H1 (cell line): ENCODE results near the gene PTPRT. TPM values are rescaled to one million over a fixed set of nuclear protein-coding genes. Genes with fewer than 3 reads are reported as not detected.

Source experiments
- CEBPB ChIP-seq: IDR thresholded peaks from 2 replicates; pipeline ENCODE4 v1.6.1; 2012; ENCODE audit warnings: low read depth, low read length
- KDM1A ChIP-seq: fragments of 200-600, 300-600 bp; sonication (generic); IDR thresholded peaks from 2 replicates; pipeline ENCODE4 v1.7.1; 2016; ENCODE audit warnings: mild to moderate bottlenecking, low read length, borderline replicate concordance
- RFX5 ChIP-seq: IDR thresholded peaks from 2 replicates; pipeline ENCODE4 v1.6.1; 2011; ENCODE audit warnings: low read depth, low read length, improper control_type of control experiment, borderline replicate concordance
- polyA plus RNA-seq, 7 experiments: library from polyadenylated mRNA; depleted of rRNA in 3 of 7; stranded (reverse) in 5 of 7; unstranded in 2 of 7; fragments of >200 nt in 5 of 7; fragments of 200-250 nt in 2 of 7; gene quantifications; 1 replicate in 5 of 7; 2 replicates in 1 of 7; 4 replicates in 1 of 7; pipeline versions ENCODE4 v1.2.1 to v1.2.3, GENCODE V29; 2011 to 2013; ENCODE audit warnings: missing spikeins in 2 of 7, mixed read lengths in 2 of 7
- total RNA-seq: library from RNA; stranded (reverse); fragmentation: NEBNext Ultra II Directional; extraction: Animal tissue kit (Norgen Biotek cat#: 25700); gene quantifications from 2 replicates; pipeline ENCODE4 v1.2.1, GENCODE V29; 2021

The PTPRT gene
- total and polyA plus RNA-seq, 2 of the 8 experiments (the other 6 are each of a cell fraction or from before 2014, with no cell fraction given): 0.33 to 1.8 TPM

GRCh38 chr20:43155366-43156100, 34.2 kb downstream of the PTPRT start (continued):
- TF ChIP-seq CEBPB: no peak
- TF ChIP-seq RFX5: no peak
- TF ChIP-seq KDM1A: no peak
